ENCODE measurements around the gene CARHSP1.

Gene CARHSP1

GRCh38 chr16:8851761-8852403 is 16.9 kb downstream of the CARHSP1 start:
- CTCF ChIA-PET: no interaction called here
- DNase-seq (ENCODE audit: extremely low spot score): no peak
- no peak for TF ChIP-seq TARDBP (IDR thresholded peaks at IDR 0.05)
- TF ChIP-seq CTBP1 (IDR thresholded peaks at IDR 0.05; ENCODE audit: borderline replicate concordance): no peak
- no peak for TF ChIP-seq FOXM1 (IDR thresholded peaks at IDR 0.05; ENCODE audit: borderline replicate concordance)
- no peak for TF ChIP-seq L3MBTL2 (conservative IDR thresholded peaks at IDR 0.05)
- TF ChIP-seq ELF4 (IDR thresholded peaks at IDR 0.05): no peak
- TF ChIP-seq, protein P1, sequence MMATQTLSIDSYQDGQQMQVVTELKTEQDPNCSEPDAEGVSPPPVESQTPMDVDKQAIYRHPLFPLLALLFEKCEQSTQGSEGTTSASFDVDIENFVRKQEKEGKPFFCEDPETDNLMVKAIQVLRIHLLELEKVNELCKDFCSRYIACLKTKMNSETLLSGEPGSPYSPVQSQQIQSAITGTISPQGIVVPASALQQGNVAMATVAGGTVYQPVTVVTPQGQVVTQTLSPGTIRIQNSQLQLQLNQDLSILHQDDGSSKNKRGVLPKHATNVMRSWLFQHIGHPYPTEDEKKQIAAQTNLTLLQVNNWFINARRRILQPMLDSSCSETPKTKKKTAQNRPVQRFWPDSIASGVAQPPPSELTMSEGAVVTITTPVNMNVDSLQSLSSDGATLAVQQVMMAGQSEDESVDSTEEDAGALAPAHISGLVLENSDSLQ (IDR thresholded peaks at IDR 0.05): no peak
- TF ChIP-seq SUZ12 (IDR thresholded peaks at IDR 0.05): no peak
- TF ChIP-seq HDGF (IDR thresholded peaks at IDR 0.05; ENCODE audit: borderline replicate concordance): no peak
- no peak for TF ChIP-seq NFRKB (IDR thresholded peaks at IDR 0.05)
- no peak for TF ChIP-seq LEF1 (IDR thresholded peaks at IDR 0.05; ENCODE audit: borderline replicate concordance)
- no peak for TF ChIP-seq SP1 (IDR thresholded peaks at IDR 0.05)
- TF ChIP-seq FOXA1 (IDR thresholded peaks at IDR 0.05): no peak
- no peak for TF ChIP-seq ZNF384 (IDR thresholded peaks at IDR 0.05)
- TF ChIP-seq FOXK2 (IDR thresholded peaks at IDR 0.05): no peak
- TF ChIP-seq BHLHE40 (IDR thresholded peaks at IDR 0.05; ENCODE audit: borderline replicate concordance): no peak
- TF ChIP-seq ARNT (IDR thresholded peaks at IDR 0.05): no peak
- POLR2A ChIA-PET: interaction anchor here (1.4 kb wide), 1 partner anchor 17 kb away, joined by 5 read pairs; the partner anchor contains the start of gene CARHSP1

DNA sequence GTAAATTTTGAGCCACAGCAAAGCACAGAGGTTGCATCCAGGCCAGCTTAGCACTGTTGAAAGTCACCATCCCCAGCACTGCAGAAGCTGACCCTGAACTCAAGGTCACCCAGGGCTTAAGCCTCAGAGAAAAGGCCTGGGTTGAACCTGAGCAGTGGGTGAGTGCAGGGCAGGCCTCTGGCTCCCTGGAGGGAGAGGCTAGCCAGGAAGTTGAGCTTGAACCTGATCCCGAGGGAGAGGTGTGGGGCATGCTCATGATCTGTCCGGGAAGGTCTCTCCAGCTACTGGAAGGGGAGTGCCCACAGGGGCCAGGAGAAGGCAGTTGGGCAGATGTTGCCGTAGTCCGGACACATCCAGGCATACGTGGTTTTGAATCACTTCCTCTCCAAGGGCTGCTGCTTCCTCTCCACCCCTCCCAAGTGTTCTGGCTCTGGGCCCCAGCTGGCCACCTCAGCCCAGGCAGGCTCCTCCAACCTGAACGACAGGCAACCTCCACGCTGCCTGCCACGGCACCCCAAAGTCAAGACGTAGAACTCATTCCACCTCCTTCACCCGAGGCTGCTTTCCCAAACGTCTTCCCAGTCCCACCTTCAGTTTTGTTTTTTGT is 18.4 kb downstream of the CARHSP1 start:
- CTCF ChIA-PET: no interaction called here
- no peak for TF ChIP-seq BHLHE40 (IDR thresholded peaks at IDR 0.05; ENCODE audit: borderline replicate concordance)
- TF ChIP-seq, protein P1 (IDR thresholded peaks at IDR 0.05): no peak
- no peak for TF ChIP-seq NFRKB (IDR thresholded peaks at IDR 0.05)
- DNase-seq (ENCODE audit: extremely low spot score): no peak
- POLR2A ChIA-PET: no interaction called here

DNA sequence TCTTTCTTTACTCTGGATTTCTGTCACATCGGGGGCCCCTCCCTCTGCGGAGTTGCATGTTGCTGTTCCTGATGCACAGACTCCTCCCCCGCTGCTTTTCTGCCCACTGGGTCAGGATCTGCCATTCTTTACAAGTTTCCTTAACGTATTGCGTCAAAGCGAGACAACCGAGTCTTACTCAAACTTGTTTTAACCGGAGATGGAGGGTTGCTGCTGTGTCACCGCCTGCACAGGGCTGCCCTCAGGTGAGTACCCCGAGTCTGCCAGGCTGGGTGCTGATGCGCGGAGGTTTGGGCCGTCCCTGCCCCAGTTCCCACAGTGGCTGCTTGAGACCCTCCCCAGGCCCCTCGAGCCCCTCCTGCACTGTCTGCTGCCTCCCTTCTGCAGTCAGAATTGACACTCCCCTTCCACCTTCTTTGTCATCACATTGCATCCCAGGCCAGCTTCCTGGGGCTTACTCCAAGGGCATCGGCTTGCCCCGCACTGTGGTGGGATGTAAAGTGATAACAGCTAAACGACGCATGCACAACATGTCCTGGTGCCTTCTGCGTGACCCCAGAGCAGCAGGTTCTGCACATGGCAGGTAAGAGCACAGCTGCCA is 19.3 kb downstream of the CARHSP1 start:
- TF ChIP-seq NFRKB (IDR thresholded peaks at IDR 0.05): no peak
- no peak for TF ChIP-seq SP1 (IDR thresholded peaks at IDR 0.05)
- TF ChIP-seq, protein P1 (IDR thresholded peaks at IDR 0.05): no peak
- no peak for TF ChIP-seq ZNF384 (IDR thresholded peaks at IDR 0.05)
- no peak for TF ChIP-seq ELF4 (IDR thresholded peaks at IDR 0.05)
- TF ChIP-seq FOXK2 (IDR thresholded peaks at IDR 0.05): no peak
- no peak for DNase-seq (ENCODE audit: extremely low spot score)
- CTCF ChIA-PET: no interaction called here
- POLR2A ChIA-PET: no interaction called here

- ChIA-PET POLR2A (no interaction called here), CTCF (interaction anchor here (0.6 to 1.4 kb wide), 2 partner anchors 31 to 61 kb away, joined by 4 to 5 read pairs; no protein-coding TSS in a partner anchor)
- TF ChIP-seq FOXA1 (IDR thresholded peaks at IDR 0.05) (no peak), NFRKB (IDR thresholded peaks at IDR 0.05) (no peak), LEF1 (IDR thresholded peaks at IDR 0.05; ENCODE audit: borderline replicate concordance) (no peak), TARDBP (IDR thresholded peaks at IDR 0.05) (no peak), BHLHE40 (IDR thresholded peaks at IDR 0.05; ENCODE audit: borderline replicate concordance) (no peak), ARNT (IDR thresholded peaks at IDR 0.05) (no peak), ZNF384 (IDR thresholded peaks at IDR 0.05) (no peak), CTBP1 (IDR thresholded peaks at IDR 0.05; ENCODE audit: borderline replicate concordance) (no peak), SP1 (IDR thresholded peaks at IDR 0.05) (no peak), FOXM1 (IDR thresholded peaks at IDR 0.05; ENCODE audit: borderline replicate concordance) (no peak), L3MBTL2 (conservative IDR thresholded peaks at IDR 0.05) (no peak), FOXK2 (IDR thresholded peaks at IDR 0.05) (no peak), SUZ12 (IDR thresholded peaks at IDR 0.05) (no peak)
- TF ChIP-seq, protein P1 (IDR thresholded peaks at IDR 0.05): no peak
- no peak for DNase-seq (ENCODE audit: extremely low spot score)
Observed at GRCh38 chr16:8848939-8849391, 19.8 kb downstream of the CARHSP1 start.

GRCh38 chr16:8848231-8848938 is 20.4 kb downstream of the CARHSP1 start:
- CTCF ChIA-PET: interaction anchor here (0.6 to 1.4 kb wide), 2 partner anchors 32 to 61 kb away, joined by 4 to 5 read pairs; no protein-coding TSS in a partner anchor

More at GRCh38 chr16:8848231-8848938, 20.4 kb downstream of the CARHSP1 start:
- DNase-seq (ENCODE audit: extremely low spot score): no peak
- POLR2A ChIA-PET: no interaction called here
- TF ChIP-seq CTBP1 (IDR thresholded peaks at IDR 0.05; ENCODE audit: borderline replicate concordance): no peak
- no peak for TF ChIP-seq SP1 (IDR thresholded peaks at IDR 0.05)
- TF ChIP-seq, protein P1 (IDR thresholded peaks at IDR 0.05): no peak
- no peak for TF ChIP-seq LEF1 (IDR thresholded peaks at IDR 0.05; ENCODE audit: borderline replicate concordance)
- no peak for TF ChIP-seq ZNF384 (IDR thresholded peaks at IDR 0.05)
- no peak for TF ChIP-seq SUZ12 (IDR thresholded peaks at IDR 0.05)
- no peak for TF ChIP-seq FOXM1 (IDR thresholded peaks at IDR 0.05; ENCODE audit: borderline replicate concordance)
- TF ChIP-seq L3MBTL2 (conservative IDR thresholded peaks at IDR 0.05): no peak

Data from HEK293T (cell line).